ENCODE results near the gene DPYSL3. TPM values are rescaled to one million over a fixed set of nuclear protein-coding genes. Genes with fewer than 3 reads are reported as not detected.

Gene DPYSL3
- total RNA-seq, 1 donor from 2014 or later = 165 TPM

DNA sequence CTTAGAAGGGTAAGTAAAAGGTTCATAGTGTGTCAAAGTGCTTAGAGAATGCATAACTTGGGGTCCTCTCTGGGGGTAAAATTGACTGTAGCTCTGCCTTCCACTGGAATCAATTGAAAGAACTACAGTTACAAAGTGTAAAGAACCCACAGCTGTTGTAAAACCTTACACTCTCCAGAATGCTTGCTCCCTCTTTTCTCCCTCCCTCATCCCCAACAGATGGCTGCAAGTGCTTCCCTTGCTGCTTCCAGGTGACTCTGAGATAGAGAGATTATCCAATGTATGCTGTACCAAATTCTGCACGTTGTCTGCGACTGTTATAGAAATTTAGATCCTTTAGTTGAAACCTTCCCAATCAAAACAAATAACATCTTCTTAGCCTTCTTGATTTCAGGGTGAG lies 149.1 kb downstream of the DPYSL3 start:
- TF ChIP-seq, protein P1, sequence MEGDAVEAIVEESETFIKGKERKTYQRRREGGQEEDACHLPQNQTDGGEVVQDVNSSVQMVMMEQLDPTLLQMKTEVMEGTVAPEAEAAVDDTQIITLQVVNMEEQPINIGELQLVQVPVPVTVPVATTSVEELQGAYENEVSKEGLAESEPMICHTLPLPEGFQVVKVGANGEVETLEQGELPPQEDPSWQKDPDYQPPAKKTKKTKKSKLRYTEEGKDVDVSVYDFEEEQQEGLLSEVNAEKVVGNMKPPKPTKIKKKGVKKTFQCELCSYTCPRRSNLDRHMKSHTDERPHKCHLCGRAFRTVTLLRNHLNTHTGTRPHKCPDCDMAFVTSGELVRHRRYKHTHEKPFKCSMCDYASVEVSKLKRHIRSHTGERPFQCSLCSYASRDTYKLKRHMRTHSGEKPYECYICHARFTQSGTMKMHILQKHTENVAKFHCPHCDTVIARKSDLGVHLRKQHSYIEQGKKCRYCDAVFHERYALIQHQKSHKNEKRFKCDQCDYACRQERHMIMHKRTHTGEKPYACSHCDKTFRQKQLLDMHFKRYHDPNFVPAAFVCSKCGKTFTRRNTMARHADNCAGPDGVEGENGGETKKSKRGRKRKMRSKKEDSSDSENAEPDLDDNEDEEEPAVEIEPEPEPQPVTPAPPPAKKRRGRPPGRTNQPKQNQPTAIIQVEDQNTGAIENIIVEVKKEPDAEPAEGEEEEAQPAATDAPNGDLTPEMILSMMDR (IDR thresholded peaks at IDR 0.05; ENCODE audit: unreplicated experiment) = no peak
- Mint-ChIP-seq H3K4me3 (no peak overlapping the region), H3K27me3 (ENCODE audit: low read depth) (no peaks in the 10 kb centered on the region), H3K9me3 (peaks cover 4% of the 10 kb centered on the region), H3K27ac (no peak overlapping the region), H3K36me3 (no peaks in the 10 kb centered on the region), H3K4me1 (peaks cover 8% of the 10 kb centered on the region)
- DNase-seq (ENCODE audit: low spot score in 2 of 2, unreplicated experiment in 2 of 2) = no peak

DNA sequence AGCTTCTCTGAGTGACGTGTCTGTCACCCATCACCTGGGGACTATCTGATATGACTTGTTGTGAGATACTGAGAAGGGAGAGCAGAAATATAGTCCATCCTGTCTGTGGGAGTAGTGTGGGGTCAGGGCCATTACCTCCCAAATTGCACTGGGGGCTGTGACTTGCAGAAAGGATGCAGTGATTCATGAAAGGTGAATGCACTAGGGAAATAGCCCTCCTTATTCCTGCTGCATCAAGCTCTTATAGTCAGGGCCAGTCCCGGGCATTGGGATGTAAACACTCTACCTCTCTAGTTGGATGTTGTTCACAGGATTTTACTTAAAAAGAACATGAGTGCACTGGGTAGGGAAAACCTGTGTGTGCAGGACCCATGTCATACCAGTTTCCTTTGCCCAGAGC lies 150.3 kb downstream of the DPYSL3 start:
- Mint-ChIP-seq H3K4me3 (no peak overlapping the region), H3K9me3 (peaks cover 4% of the 10 kb centered on the region)
- TF ChIP-seq, protein P1 (IDR thresholded peaks at IDR 0.05; ENCODE audit: unreplicated experiment) = no peak

DNA sequence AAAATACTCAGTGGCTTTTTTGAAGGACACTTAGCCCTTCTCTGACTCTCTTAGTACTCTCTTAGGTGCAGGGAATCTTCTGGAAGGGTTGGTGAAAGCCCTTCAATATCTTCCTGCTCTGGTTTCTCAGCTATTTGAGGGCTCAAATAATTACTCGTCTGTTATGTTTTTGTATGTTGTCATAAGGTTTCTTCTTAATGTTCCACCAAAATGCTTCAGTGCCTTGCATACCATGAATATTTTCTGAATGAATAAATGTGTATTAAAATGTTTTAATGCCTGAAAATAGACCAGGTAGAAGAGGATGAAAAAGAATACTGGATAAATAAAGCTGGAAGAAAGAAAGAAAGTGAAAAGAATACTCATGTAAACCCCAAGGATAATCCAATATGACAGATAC lies 150.8 kb downstream of the DPYSL3 start:
- no peaks in the 10 kb centered on the region for H3K36me3 Mint-ChIP-seq
- H3K27ac Mint-ChIP-seq = no peak overlapping the region
- peaks cover 6% of the 10 kb centered on the region for H3K4me1 Mint-ChIP-seq
- H3K27me3 Mint-ChIP-seq (ENCODE audit: low read depth) = no peaks in the 10 kb centered on the region
- TF ChIP-seq, protein P1 (IDR thresholded peaks at IDR 0.05; ENCODE audit: unreplicated experiment) = no peak
- no peak for DNase-seq (ENCODE audit: low spot score in 2 of 2, unreplicated experiment in 2 of 2)
- no peak overlapping the region for H3K4me3 Mint-ChIP-seq
- H3K9me3 Mint-ChIP-seq = peaks cover 1% of the 10 kb centered on the region

More for the DNA sequence above, 150.3 kb downstream of the DPYSL3 start:
- Mint-ChIP-seq H3K27ac (no peak overlapping the region), H3K36me3 (no peaks in the 10 kb centered on the region), H3K4me1 (peaks cover 6% of the 10 kb centered on the region), H3K27me3 (ENCODE audit: low read depth) (no peaks in the 10 kb centered on the region)
- DNase-seq (ENCODE audit: low spot score in 2 of 2, unreplicated experiment in 2 of 2) = no peak

DNA sequence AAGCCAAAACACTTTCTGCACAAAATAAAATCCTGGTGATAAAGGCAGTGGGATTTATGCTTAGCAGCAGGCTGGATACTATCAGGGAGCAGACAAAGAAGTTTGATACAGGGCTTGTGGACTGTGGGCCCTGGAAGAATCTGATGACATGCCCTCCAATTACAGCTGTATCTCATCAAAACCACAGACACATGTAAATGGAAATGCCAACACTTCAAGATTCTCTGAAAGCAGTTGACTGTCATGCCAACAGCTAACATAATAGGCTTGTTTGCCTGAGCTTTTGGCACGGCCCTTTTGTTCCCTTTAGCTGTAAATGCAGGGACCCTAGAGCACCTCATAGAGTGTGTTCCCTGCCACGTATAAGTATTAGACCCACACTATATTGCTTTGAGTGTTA lies 160.6 kb downstream of the DPYSL3 start:
- Mint-ChIP-seq H3K27ac (no peak overlapping the region), H3K36me3 (no peaks in the 10 kb centered on the region), H3K4me1 (peaks cover 4% of the 10 kb centered on the region), H3K9me3 (no peaks in the 10 kb centered on the region), H3K27me3 (ENCODE audit: low read depth) (peaks cover 17% of the 10 kb centered on the region), H3K4me3 (no peak overlapping the region)
- TF ChIP-seq, protein P1 (IDR thresholded peaks at IDR 0.05; ENCODE audit: unreplicated experiment) = no peak
- DNase-seq (ENCODE audit: low spot score in 2 of 2, unreplicated experiment in 2 of 2) = no peak

DNA sequence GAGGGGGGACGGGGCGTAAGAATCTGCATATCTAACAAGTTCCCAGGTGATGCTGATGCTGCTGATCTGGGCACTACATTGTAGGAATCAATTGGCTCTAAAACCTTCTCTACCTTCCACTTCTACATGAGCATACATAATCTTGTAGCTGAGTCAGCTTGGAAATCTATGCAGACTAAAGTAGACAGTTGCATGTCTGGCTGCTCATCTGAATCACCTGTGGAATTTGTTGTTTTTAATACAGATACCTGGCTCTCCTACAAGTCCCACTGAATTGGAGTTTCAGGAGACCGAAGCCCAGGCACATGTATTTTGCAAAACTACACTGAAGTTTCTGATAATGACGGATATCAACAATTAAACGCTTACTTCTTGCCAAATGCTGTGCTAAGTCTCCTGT lies 161.4 kb downstream of the DPYSL3 start:
- no peaks in the 10 kb centered on the region for H3K36me3 Mint-ChIP-seq
- H3K4me3 Mint-ChIP-seq = no peak overlapping the region
- peaks cover 18% of the 10 kb centered on the region for H3K27me3 Mint-ChIP-seq (ENCODE audit: low read depth)
- H3K9me3 Mint-ChIP-seq = no peaks in the 10 kb centered on the region
- TF ChIP-seq, protein P1 (IDR thresholded peaks at IDR 0.05; ENCODE audit: unreplicated experiment) = no peak
- no peak overlapping the region for H3K27ac Mint-ChIP-seq
- DNase-seq (ENCODE audit: low spot score in 2 of 2, unreplicated experiment in 2 of 2) = no peak
- H3K4me1 Mint-ChIP-seq = peaks cover 4% of the 10 kb centered on the region

DNA sequence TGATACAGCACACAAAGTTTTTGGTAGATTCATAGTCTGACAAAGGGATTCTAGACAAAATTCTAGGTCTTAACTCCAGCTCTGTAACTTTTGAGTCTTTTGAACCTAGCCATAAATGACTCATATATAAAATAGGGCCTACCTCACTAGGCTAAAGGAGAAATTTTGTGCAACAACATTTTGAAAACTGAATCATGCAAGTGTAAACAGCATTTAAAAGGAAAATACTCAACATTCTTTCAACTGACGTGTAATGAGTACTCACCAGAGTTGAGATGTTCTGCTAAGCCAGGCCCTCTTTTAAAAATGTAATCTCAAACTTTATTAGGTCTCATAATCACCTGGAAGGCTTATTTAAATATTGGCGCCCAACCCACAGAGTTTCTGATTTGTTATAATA lies 161.8 kb downstream of the DPYSL3 start:
- Mint-ChIP-seq H3K4me1 (peaks cover 4% of the 10 kb centered on the region), H3K4me3 (no peak overlapping the region)
- DNase-seq (ENCODE audit: low spot score in 2 of 2, unreplicated experiment in 2 of 2) = no peak

More for the DNA sequence above, 161.8 kb downstream of the DPYSL3 start:
- Mint-ChIP-seq H3K9me3 (no peaks in the 10 kb centered on the region), H3K27me3 (ENCODE audit: low read depth) (peaks cover 17% of the 10 kb centered on the region), H3K36me3 (no peaks in the 10 kb centered on the region), H3K27ac (no peak overlapping the region)
- TF ChIP-seq, protein P1 (IDR thresholded peaks at IDR 0.05; ENCODE audit: unreplicated experiment) = no peak

Measured in mesothelial cell of epicardium (in vitro differentiated cells).